NOMO-1 treated with DMSO at 0.1 percent for 48 hours (cell line): ENCODE measurements around the gene DPYD.

Experiments used
- DNase-seq: peaks from one replicate; lab custom pipeline; 2025; ENCODE audit not compliant: unreplicated experiment; lab: John Stamatoyannopoulos, UW

DPYD gene

GRCh38 chr1:97071173-97071572 lies 849.7 kb downstream of the DPYD start:
- no peak for DNase-seq

- DNase-seq, result no peak
Measured at GRCh38 chr1:97070376-97070775, 850.5 kb downstream of the DPYD start.

GRCh38 chr1:97069312-97069711 lies 851.5 kb downstream of the DPYD start:
- no peak for DNase-seq

- DNase-seq, result no peak
Measured at GRCh38 chr1:97066860-97067259, 854.0 kb downstream of the DPYD start.

- DNase-seq, result no peak
Measured at GRCh38 chr1:97063532-97063931, 857.3 kb downstream of the DPYD start.

- no peak for DNase-seq
Measured at GRCh38 chr1:97061604-97062003, 859.2 kb downstream of the DPYD start.

DNA sequence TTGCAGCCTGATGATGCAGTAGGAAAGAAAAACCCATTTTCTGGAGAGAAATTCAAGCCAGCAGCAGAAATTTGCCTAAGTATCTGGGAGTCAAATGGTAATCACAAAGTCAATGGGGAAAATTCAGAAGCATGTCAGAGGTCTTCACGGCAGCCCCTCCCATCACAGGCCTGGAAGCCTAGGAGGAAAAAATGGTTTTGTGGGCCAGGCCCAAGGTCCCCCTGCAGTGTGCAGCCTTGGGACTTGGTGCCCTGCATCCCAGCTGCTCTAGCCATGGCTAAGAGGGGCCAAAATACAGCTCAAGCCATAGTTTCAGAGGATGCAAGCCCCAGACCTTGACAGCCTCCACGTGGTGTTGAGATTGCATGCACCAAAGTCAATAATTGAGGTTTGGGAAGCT lies 864.4 kb downstream of the DPYD start:
- no peak for DNase-seq

- DNase-seq, result no peak
Measured at GRCh38 chr1:97053268-97053667, 867.6 kb downstream of the DPYD start.

GRCh38 chr1:97051823-97052222 lies 869.0 kb downstream of the DPYD start:
- DNase-seq, result no peak

- DNase-seq, result no peak
Measured at GRCh38 chr1:97050506-97050905, 870.3 kb downstream of the DPYD start.

- DNase-seq, result no peak
Measured at GRCh38 chr1:97047421-97047793, 873.4 kb downstream of the DPYD start.

DNA sequence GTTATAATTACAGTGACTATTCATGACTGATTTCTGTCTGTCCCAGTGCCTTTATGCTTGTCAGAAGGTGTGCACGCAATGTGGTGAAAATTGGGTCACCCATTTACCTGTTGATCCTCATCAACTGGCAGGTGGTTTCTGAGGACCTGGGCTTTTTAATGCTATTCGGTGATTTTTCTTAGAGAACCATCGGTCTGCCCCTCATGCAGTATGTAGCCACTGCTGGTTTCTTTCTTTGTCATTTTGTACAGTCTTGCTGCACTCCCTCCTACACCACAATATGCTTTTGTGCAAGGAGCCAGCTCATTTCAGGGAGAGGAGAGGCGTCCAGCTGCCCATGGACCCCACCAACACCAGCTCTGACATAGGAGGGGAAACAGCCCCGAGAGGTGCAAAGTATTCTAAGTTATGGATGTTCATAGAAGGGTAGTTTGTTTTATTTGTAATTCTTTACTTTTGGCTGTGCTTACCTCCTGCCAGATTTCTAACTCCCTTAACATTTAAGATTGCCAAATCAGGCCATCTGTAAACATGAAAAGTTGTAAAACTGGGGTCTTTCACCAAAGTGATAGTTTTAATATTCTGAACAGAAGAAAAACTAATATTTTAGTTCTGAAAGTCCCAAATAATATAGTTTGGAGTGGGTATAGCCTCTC lies 873.9 kb downstream of the DPYD start:
- no peak for DNase-seq

DNA sequence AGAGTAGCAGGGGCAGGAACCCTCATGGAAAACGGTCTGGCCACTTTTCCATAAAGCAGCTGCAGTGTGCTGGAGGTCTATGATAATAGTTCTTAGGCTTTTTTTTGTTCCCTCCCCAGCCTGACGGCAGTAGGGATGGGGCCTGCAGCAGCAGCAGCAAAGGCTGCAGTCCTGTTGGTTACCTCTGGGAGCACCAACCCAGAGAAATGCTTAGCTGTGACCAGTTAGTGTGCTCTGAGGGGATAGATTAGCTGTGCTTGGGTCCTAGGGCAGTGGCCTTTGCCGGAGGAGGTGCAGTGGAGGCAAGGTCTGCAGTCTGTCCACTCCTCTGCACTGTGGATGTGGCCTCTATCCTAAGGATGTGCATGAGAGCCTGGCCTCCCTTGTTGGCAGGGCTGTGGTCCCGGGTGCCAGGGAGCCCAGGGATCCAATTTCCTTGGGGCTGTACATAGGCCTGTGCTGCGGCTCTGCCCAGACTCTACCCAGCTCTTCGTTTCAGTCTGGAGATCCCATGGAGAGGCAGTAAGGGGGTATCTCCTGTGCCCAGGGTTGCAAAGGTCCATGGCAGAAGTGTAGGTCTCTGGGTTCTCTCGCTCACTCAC lies 876.6 kb downstream of the DPYD start:
- DNase-seq, result no peak

DNA sequence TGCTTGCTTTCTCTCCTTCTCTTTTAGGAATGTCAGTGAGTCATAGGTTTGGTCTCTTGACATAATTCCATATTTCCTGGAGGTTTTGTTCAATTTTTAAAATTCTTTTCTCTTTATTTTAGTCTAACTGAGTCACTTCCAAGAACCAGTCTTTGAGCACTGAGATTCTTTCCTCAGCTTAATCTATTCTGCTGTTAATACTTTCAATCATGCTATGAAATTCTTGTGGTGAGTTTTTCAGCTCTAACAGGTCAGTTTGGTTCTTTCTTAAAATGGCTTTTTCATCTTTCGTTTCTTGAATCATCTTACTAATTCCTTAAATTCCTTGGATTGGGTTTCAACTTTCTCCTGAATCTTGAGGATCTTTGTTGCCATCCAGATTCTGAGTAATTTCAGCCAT lies 878.3 kb downstream of the DPYD start:
- DNase-seq, result no peak

- no peak for DNase-seq
Measured at GRCh38 chr1:97041026-97041425, 879.8 kb downstream of the DPYD start.

DNA sequence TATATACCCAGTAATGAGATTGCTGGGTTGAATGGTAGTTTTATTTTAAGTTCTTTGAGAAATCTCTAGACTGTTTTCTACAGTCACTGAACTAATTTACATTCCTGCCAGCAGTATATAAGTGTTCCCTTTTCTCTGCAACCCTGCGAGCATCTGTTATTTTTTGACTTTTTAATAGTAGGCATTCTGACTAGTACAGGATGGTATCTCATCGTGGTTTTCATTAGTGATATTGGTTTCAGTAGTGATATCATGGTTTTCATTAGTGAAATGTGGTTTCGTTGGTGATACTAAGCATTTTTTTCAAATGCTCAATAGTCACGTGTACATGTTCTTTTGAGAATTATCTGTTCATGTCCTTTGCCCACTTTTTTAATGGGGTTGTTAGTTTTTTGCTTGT lies 882.4 kb downstream of the DPYD start:
- no peak for DNase-seq

GRCh38 chr1:97034651-97035050 lies 886.2 kb downstream of the DPYD start:
- DNase-seq, result no peak

GRCh38 chr1:97033949-97034348 lies 886.9 kb downstream of the DPYD start:
- no peak for DNase-seq
